ENCODE results near the gene TSC2. TPM values are rescaled to one million over a fixed set of nuclear protein-coding genes. Genes with fewer than 3 reads are reported as not detected.

Gene TSC2
- total RNA-seq, 4 donors from 2014 or later, result 36.3 to 78.8 (median 54.6) TPM

- TF ChIP-seq POLR2AphosphoS5 (IDR thresholded peaks at IDR 0.05), result no peak
- Histone ChIP-seq H3K27me3 (no peaks in the 10 kb centered on the region), H3K4me1 (peaks cover 0 to 39% (median 24%) of the 10 kb centered on the region in 3 donors), H3K27ac (no peak overlapping the region), H3K36me3 (peaks cover 0 to 81% of the 10 kb centered on the region in 2 donors), H3K4me3 (no peak overlapping the region), H3K9me3 (no peaks in the 10 kb centered on the region)
- no peak for ATAC-seq
- no CpG with 5 or more reads among the region's 19 CpGs for WGBS, 2 donors (ENCODE audit: low coverage in 1 of 2)
Observed at GRCh38 chr16:2001035-2001434, 46.8 kb upstream of the TSC2 start.

- WGBS, 2 donors (ENCODE audit: low coverage in 1 of 2), result 80% methylated on average over 5 of the region's 53 CpGs; no CpG with 5 or more reads in 1 of the 2 donors
- Histone ChIP-seq H3K27me3 (no peaks in the 10 kb centered on the region), H3K36me3 (peaks cover 0 to 78% of the 10 kb centered on the region in 2 donors), H3K4me1 (peaks cover 0 to 43% (median 24%) of the 10 kb centered on the region in 3 donors), H3K4me3 (no peak overlapping the region), H3K27ac (no peak overlapping the region), H3K9me3 (no peaks in the 10 kb centered on the region)
- ATAC-seq, result no peak
- TF ChIP-seq POLR2AphosphoS5 (IDR thresholded peaks at IDR 0.05) (no peak), POLR2A (IDR thresholded peaks at IDR 0.05) (no peak), EP300 (IDR thresholded peaks at IDR 0.05) (no peak), CTCF (IDR thresholded peaks at IDR 0.05) (no peak)
Observed at GRCh38 chr16:2001456-2002355, 46.1 kb upstream of the TSC2 start.

- Histone ChIP-seq H3K4me3 (no peak overlapping the region), H3K4me1 (peaks cover 0 to 47% (median 27%) of the 10 kb centered on the region in 3 donors), H3K27ac (no peak overlapping the region), H3K36me3 (peaks cover 0 to 69% of the 10 kb centered on the region in 2 donors), H3K27me3 (no peaks in the 10 kb centered on the region), H3K9me3 (no peaks in the 10 kb centered on the region)
- no peak for ATAC-seq
- WGBS, 2 donors (ENCODE audit: low coverage in 1 of 2), result 40% methylated on average over 1 of the region's 47 CpGs; no CpG with 5 or more reads in 1 of the 2 donors
- TF ChIP-seq CTCF (IDR thresholded peaks at IDR 0.05) (no peak), EP300 (IDR thresholded peaks at IDR 0.05) (no peak), POLR2A (IDR thresholded peaks at IDR 0.05) (no peak), POLR2AphosphoS5 (IDR thresholded peaks at IDR 0.05) (no peak)
Observed at GRCh38 chr16:2002406-2003230, 45.2 kb upstream of the TSC2 start.

GRCh38 chr16:2003231-2003826, 44.5 kb upstream of the TSC2 start:
- no peak overlapping the region for H3K4me3 ChIP-seq
- ATAC-seq, result no peak
- H3K27ac ChIP-seq, result peak overlapping the region in 1 of 4 donors; percentile 2
- peaks cover 4 to 54% (median 34%) of the 10 kb centered on the region in 3 donors for H3K4me1 ChIP-seq
- no peaks in the 10 kb centered on the region for H3K27me3 ChIP-seq
- no CpG with 5 or more reads among the region's 8 CpGs for WGBS, 2 donors (ENCODE audit: low coverage in 1 of 2)
- H3K9me3 ChIP-seq, result no peaks in the 10 kb centered on the region
- TF ChIP-seq POLR2A (IDR thresholded peaks at IDR 0.05) (no peak), CTCF (IDR thresholded peaks at IDR 0.05) (no peak), EP300 (IDR thresholded peaks at IDR 0.05) (no peak), POLR2AphosphoS5 (IDR thresholded peaks at IDR 0.05) (no peak)
- H3K36me3 ChIP-seq, result peaks cover 0 to 62% of the 10 kb centered on the region in 2 donors
